Gastroesophageal sphincter (tissue), 3 donors: ENCODE measurements around the gene ITGAE.

Experiments used
- CTCF ChIP-seq, 4 experiments: fragments of 200-600 bp in 2 of 4; fragments of 450-650 bp in 2 of 4; sonication (generic) in 1 of 4; IDR thresholded peaks; one replicate each; pipeline ENCODE4 v1.5.1; 2017 to 2019; ENCODE audit warnings: antibody characterized with exemption in 4 of 4, mild to moderate bottlenecking in 2 of 4, moderate library complexity in 2 of 4
- EP300 ChIP-seq: sonication (generic); formaldehyde crosslinking; IDR thresholded peaks from one replicate; pipeline ENCODE4 v1.6.1; 2017; ENCODE audit warnings: antibody characterized with exemption, mild to moderate bottlenecking
- POLR2A ChIP-seq, 2 donors: fragments of 450-650 bp; IDR thresholded peaks; one replicate each; pipeline ENCODE4 v1.6.1; 2017; ENCODE audit warnings: antibody characterized with exemption in 2 of 2, mild to moderate bottlenecking in 2 of 2, moderate library complexity in 1 of 2
- POLR2AphosphoS5 ChIP-seq: sonication (generic); formaldehyde crosslinking; IDR thresholded peaks from one replicate; pipeline ENCODE4 v1.6.1; 2017; ENCODE audit warnings: antibody characterized with exemption

- TF ChIP-seq EP300, result no peak
- TF ChIP-seq CTCF (IDR thresholded peaks at IDR 0.05), result no peak
- TF ChIP-seq POLR2A (IDR thresholded peaks at IDR 0.05), result no peak
- no peak for TF ChIP-seq POLR2AphosphoS5
Observed at GRCh38 chr17:3727041-3727440, 73.9 kb downstream of the ITGAE start.
